Measurements from ENCODE around the gene CPLX1. TPM values are rescaled to one million over a fixed set of nuclear protein-coding genes. Genes with fewer than 3 reads are reported as not detected.

The CPLX1 gene
- polyA plus RNA-seq, 1 donor (not counting 4 experiments of a cell fraction or from before 2014, with no cell fraction given), result 0.04 TPM

DNA sequence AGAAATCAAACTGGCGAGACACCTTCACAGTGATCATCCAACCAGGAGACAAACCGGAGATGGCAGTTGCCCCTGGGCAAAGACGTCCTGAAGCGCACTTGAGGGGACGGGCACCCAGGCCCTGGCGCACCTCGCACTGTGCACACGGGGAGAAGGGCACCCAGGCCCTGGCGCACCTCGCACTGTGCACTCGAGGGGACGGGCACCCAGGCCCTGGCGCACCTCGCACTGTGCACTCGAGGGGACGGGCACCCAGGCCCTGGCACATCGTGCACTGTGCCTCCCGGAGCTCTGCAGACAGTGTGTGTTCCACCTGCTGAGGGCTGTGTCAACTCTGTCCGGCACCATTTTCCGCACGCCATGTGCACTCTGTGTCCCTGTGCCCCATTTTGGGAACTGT is 34.6 kb upstream of the CPLX1 start:
- TF ChIP-seq, protein P1, sequence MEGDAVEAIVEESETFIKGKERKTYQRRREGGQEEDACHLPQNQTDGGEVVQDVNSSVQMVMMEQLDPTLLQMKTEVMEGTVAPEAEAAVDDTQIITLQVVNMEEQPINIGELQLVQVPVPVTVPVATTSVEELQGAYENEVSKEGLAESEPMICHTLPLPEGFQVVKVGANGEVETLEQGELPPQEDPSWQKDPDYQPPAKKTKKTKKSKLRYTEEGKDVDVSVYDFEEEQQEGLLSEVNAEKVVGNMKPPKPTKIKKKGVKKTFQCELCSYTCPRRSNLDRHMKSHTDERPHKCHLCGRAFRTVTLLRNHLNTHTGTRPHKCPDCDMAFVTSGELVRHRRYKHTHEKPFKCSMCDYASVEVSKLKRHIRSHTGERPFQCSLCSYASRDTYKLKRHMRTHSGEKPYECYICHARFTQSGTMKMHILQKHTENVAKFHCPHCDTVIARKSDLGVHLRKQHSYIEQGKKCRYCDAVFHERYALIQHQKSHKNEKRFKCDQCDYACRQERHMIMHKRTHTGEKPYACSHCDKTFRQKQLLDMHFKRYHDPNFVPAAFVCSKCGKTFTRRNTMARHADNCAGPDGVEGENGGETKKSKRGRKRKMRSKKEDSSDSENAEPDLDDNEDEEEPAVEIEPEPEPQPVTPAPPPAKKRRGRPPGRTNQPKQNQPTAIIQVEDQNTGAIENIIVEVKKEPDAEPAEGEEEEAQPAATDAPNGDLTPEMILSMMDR (optimal IDR thresholded peaks at IDR 0.05 in 1 of 3, IDR thresholded peaks at IDR 0.05 in 1 of 3, conservative IDR thresholded peaks at IDR 0.05 in 1 of 3; ENCODE audit: extremely low read depth in 1 of 3, insufficient read depth in 2 of 3, low read length in 3 of 3), result no peak
- no peak for TF ChIP-seq EZH2 (IDR thresholded peaks at IDR 0.05; ENCODE audit: low read length)
- no peaks in the 10 kb centered on the region for H3K9me3 ChIP-seq (ENCODE audit: control insufficient read depth, low read depth, low read length)
- no peaks in the 10 kb centered on the region for H3K79me2 ChIP-seq (ENCODE audit: control insufficient read depth, insufficient read depth, low read length)
- H3K9ac ChIP-seq (ENCODE audit: control insufficient read depth, extremely low read depth, insufficient read depth, low read length), result no peak overlapping the region
- no peak overlapping the region for H2AFZ ChIP-seq (ENCODE audit: control insufficient read depth, low read length)
- no peaks in the 10 kb centered on the region for H3K27me3 ChIP-seq (ENCODE audit: control insufficient read depth, extremely low read depth, insufficient read depth, low read length)
- no peak for DNase-seq (ENCODE audit: low read depth, low spot score)
- H4K20me1 ChIP-seq (ENCODE audit: control insufficient read depth, extremely low read depth, insufficient read depth, low read length), result no peaks in the 10 kb centered on the region
- no peaks in the 10 kb centered on the region for H3K4me1 ChIP-seq (ENCODE audit: control insufficient read depth, extremely low read depth, insufficient read depth, low read length)
- H3K9me1 ChIP-seq (ENCODE audit: control insufficient read depth, extremely low read depth, insufficient read depth, low read length), result no peaks in the 10 kb centered on the region
- peaks cover 27 to 32% of the 10 kb centered on the region in 2 experiments for H3K36me3 ChIP-seq (ENCODE audit: control insufficient read depth in 2 of 2, extremely low read depth in 1 of 2, insufficient read depth in 2 of 2, low read length in 2 of 2)
- no peak overlapping the region for H3K4me2 ChIP-seq (ENCODE audit: control insufficient read depth, extremely low read depth, insufficient read depth, low read depth, low read length)
- dilution Hi-C loops (cut with MboI; ENCODE audit: extremely low pct_ligation_motif_present, low sequenced_read_pairs), result no loop called here
- no peak overlapping the region for H3K27ac ChIP-seq (ENCODE audit: control insufficient read depth, insufficient read depth, low read length)
- no peak for FAIRE-seq
- H3K4me3 ChIP-seq (ENCODE audit: control insufficient read depth in 2 of 3, extremely low read depth in 1 of 3, insufficient read depth in 2 of 3, low read depth in 1 of 3, low read length in 3 of 3), result no peak overlapping the region

DNA sequence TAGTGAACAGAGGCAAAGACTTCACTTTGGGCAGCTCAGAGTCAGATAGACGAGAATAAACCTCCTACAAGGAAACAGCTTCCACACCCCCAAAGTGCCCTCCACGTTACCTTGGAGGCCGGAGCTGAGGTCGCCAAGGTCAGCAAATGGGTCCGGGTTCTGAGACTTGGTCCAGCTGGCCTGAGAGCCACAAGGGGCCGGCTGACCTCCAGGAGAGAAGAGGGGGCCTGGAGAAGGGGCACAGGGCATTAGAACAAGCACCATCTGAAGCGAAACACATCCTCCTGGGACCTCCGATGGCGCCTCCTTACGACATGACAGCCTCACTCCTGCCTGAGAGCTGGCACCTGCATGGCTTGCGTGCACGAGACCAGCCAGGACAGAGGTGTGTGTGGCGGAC is 33.6 kb upstream of the CPLX1 start:
- Histone ChIP-seq H3K9me1 (ENCODE audit: control insufficient read depth, extremely low read depth, insufficient read depth, low read length) (no peaks in the 10 kb centered on the region), H2AFZ (ENCODE audit: control insufficient read depth, low read length) (no peak overlapping the region), H4K20me1 (ENCODE audit: control insufficient read depth, extremely low read depth, insufficient read depth, low read length) (no peaks in the 10 kb centered on the region), H3K4me3 (ENCODE audit: control insufficient read depth in 2 of 3, extremely low read depth in 1 of 3, insufficient read depth in 2 of 3, low read depth in 1 of 3, low read length in 3 of 3) (no peak overlapping the region), H3K4me2 (ENCODE audit: control insufficient read depth, extremely low read depth, insufficient read depth, low read depth, low read length) (no peak overlapping the region), H3K27me3 (ENCODE audit: control insufficient read depth, extremely low read depth, insufficient read depth, low read length) (no peaks in the 10 kb centered on the region), H3K9me3 (ENCODE audit: control insufficient read depth, low read depth, low read length) (no peaks in the 10 kb centered on the region), H3K79me2 (ENCODE audit: control insufficient read depth, insufficient read depth, low read length) (no peaks in the 10 kb centered on the region), H3K36me3 (ENCODE audit: control insufficient read depth in 2 of 2, extremely low read depth in 1 of 2, insufficient read depth in 2 of 2, low read length in 2 of 2) (peaks cover 23 to 29% of the 10 kb centered on the region in 2 experiments), H3K9ac (ENCODE audit: control insufficient read depth, extremely low read depth, insufficient read depth, low read length) (no peak overlapping the region), H3K4me1 (ENCODE audit: control insufficient read depth, extremely low read depth, insufficient read depth, low read length) (no peaks in the 10 kb centered on the region), H3K27ac (ENCODE audit: control insufficient read depth, insufficient read depth, low read length) (no peak overlapping the region)
- DNase-seq (ENCODE audit: low read depth, low spot score), result no peak
- FAIRE-seq, result no peak
- TF ChIP-seq, protein P1 (optimal IDR thresholded peaks at IDR 0.05 in 1 of 3, IDR thresholded peaks at IDR 0.05 in 1 of 3, conservative IDR thresholded peaks at IDR 0.05 in 1 of 3; ENCODE audit: extremely low read depth in 1 of 3, insufficient read depth in 2 of 3, low read length in 3 of 3), result no peak
- TF ChIP-seq EZH2 (IDR thresholded peaks at IDR 0.05; ENCODE audit: low read length), result no peak
- dilution Hi-C loops (cut with MboI; ENCODE audit: extremely low pct_ligation_motif_present, low sequenced_read_pairs), result no loop called here

All from keratinocyte (primary cell).